PFSK-1 (cell line): ENCODE results near the gene OPN3.

Source experiments
- FOXP2 ChIP-seq: optimal IDR thresholded peaks from 2 replicates; pipeline ENCODE3; 2011; ENCODE audit warnings: borderline replicate concordance, control low read depth, inconsistent platforms; ENCODE audit not compliant: insufficient read depth; ENCODE audit errors: extremely low read length, extremely low read depth
- POLR2AphosphoS5 ChIP-seq: IDR thresholded peaks from 2 replicates; pipeline ENCODE4 v1.6.1; 2012; ENCODE audit warnings: low read depth, mild to moderate bottlenecking, control low read depth, low read length, moderate library complexity
- SIN3A ChIP-seq: IDR thresholded peaks from 2 replicates; pipeline ENCODE4 v1.6.1; 2012; ENCODE audit warnings: mild to moderate bottlenecking, low read length, moderate library complexity, borderline replicate concordance; ENCODE audit not compliant: insufficient read depth
- TAF1 ChIP-seq: IDR thresholded peaks from 2 replicates; pipeline ENCODE4 v1.6.1; 2012; ENCODE audit warnings: low read length, control low read depth, borderline replicate concordance; ENCODE audit not compliant: insufficient read depth
- TF ChIP-seq, protein P1 (sequence below), 2 experiments: IDR thresholded peaks; 2 replicates each; pipeline versions ENCODE4 v1.6.1 to v1.8.0; 2011 to 2012; ENCODE audit warnings: low read depth in 2 of 2, low read length in 2 of 2, control low read depth in 1 of 2, inconsistent platforms in 1 of 2, mild to moderate bottlenecking in 1 of 2, moderate library complexity in 1 of 2; ENCODE audit not compliant: insufficient read depth in 1 of 2

DNA sequence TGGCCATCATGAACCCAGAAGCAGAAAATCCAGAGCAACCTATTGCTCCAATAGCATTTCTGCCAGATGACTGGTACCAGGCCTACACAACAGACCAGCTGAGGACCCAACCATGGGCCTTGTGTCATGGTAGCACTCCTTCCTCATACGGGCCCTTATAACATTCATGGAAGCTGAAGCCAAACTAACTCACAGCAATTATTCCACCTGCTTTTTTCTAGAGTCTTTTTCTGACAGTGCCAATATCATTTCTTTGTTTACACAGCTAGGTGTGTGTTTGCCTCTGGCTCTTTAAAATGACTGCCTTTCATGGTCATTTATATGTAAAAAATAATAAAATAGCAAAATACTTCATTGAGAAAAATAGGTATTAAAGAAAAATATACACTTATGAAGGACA is 8.0 kb upstream of the OPN3 start:
- TF ChIP-seq SIN3A (no peak), TAF1 (no peak), POLR2AphosphoS5 (no peak), FOXP2 (no peak)
- TF ChIP-seq, protein P1, sequence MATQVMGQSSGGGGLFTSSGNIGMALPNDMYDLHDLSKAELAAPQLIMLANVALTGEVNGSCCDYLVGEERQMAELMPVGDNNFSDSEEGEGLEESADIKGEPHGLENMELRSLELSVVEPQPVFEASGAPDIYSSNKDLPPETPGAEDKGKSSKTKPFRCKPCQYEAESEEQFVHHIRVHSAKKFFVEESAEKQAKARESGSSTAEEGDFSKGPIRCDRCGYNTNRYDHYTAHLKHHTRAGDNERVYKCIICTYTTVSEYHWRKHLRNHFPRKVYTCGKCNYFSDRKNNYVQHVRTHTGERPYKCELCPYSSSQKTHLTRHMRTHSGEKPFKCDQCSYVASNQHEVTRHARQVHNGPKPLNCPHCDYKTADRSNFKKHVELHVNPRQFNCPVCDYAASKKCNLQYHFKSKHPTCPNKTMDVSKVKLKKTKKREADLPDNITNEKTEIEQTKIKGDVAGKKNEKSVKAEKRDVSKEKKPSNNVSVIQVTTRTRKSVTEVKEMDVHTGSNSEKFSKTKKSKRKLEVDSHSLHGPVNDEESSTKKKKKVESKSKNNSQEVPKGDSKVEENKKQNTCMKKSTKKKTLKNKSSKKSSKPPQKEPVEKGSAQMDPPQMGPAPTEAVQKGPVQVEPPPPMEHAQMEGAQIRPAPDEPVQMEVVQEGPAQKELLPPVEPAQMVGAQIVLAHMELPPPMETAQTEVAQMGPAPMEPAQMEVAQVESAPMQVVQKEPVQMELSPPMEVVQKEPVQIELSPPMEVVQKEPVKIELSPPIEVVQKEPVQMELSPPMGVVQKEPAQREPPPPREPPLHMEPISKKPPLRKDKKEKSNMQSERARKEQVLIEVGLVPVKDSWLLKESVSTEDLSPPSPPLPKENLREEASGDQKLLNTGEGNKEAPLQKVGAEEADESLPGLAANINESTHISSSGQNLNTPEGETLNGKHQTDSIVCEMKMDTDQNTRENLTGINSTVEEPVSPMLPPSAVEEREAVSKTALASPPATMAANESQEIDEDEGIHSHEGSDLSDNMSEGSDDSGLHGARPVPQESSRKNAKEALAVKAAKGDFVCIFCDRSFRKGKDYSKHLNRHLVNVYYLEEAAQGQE (IDR thresholded peaks at IDR 0.05; ENCODE audit: insufficient read depth in 1 of 2, low read depth in 2 of 2, low read length in 2 of 2) = no peak
